ENCODE results near the gene PDGFRB. TPM values are rescaled to one million over a fixed set of nuclear protein-coding genes. Genes with fewer than 3 reads are reported as not detected.

Gene PDGFRB
- total and polyA plus RNA-seq, 2 of the 8 experiments (the other 6 are each of a cell fraction or from before 2014, with no cell fraction given) = 4.2 to 13.7 TPM

GRCh38 chr5:150064681-150065220 is 90.9 kb downstream of the PDGFRB start (continued):
- TF ChIP-seq CTCF (IDR thresholded peaks at IDR 0.05; ENCODE audit: control extremely low read depth in 1 of 3, insufficient read depth in 1 of 3, low read depth in 1 of 3, low read length in 3 of 3) (no peak), CHD1 (IDR thresholded peaks at IDR 0.05; ENCODE audit: low read depth, low read length) (no peak), POU5F1 (IDR thresholded peaks at IDR 0.05; ENCODE audit: low read depth, low read length) (no peak), GABPA (IDR thresholded peaks at IDR 0.05; ENCODE audit: borderline replicate concordance, insufficient read depth, low read length) (no peak), ASH2L (IDR thresholded peaks at IDR 0.05; ENCODE audit: low read length) (no peak)

Small RNA genes within 50 kb of the gene (small RNA-seq; reads per million reads assigned to genes)
- not detected for gene RF00019 (ENCODE audit: insufficient read depth)

Other genes with a start within 250 kb of the PDGFRB start
- gene PDE6A, start 211.1 kb downstream of the PDGFRB start, total RNA-seq (2021; fragmentation: NEBNext Ultra II Directional; extraction: Animal tissue kit (Norgen Biotek cat#: 25700)) = not detected in 2 replicates
- gene PDE6A, start 211.1 kb downstream of the PDGFRB start, polyA plus RNA-seq (2011; rRNA removed) = not detected in 2 replicates
- 10.9 and 11.4 TPM in 2 replicates for gene SLC26A2, start 195.1 kb downstream of the PDGFRB start, total RNA-seq (2021; fragmentation: NEBNext Ultra II Directional; extraction: Animal tissue kit (Norgen Biotek cat#: 25700))
- 2.2 and 3.7 TPM in 2 replicates for gene SLC26A2, start 195.1 kb downstream of the PDGFRB start, polyA plus RNA-seq (2011; rRNA removed)
- 1.2 and 1.3 TPM in 2 replicates for gene TIGD6, start 155.2 kb downstream of the PDGFRB start, total RNA-seq (2021; fragmentation: NEBNext Ultra II Directional; extraction: Animal tissue kit (Norgen Biotek cat#: 25700))
- 1.9 and 2.4 TPM in 2 replicates for gene TIGD6, start 155.2 kb downstream of the PDGFRB start, polyA plus RNA-seq (2011; rRNA removed)
- gene HMGXB3, start 155.1 kb downstream of the PDGFRB start, total RNA-seq (2021; fragmentation: NEBNext Ultra II Directional; extraction: Animal tissue kit (Norgen Biotek cat#: 25700)) = 27.5 and 28.0 TPM in 2 replicates
- gene HMGXB3, start 155.1 kb downstream of the PDGFRB start, polyA plus RNA-seq (2011; rRNA removed) = 26.8 and 28.8 TPM in 2 replicates
- gene CSF1R, start 69.3 kb downstream of the PDGFRB start, total RNA-seq (2021; fragmentation: NEBNext Ultra II Directional; extraction: Animal tissue kit (Norgen Biotek cat#: 25700)) = not detected in 2 replicates
- 0.12 TPM in 1 of 2 replicates, not detected in the other for gene CSF1R, start 69.3 kb downstream of the PDGFRB start, polyA plus RNA-seq (2011; rRNA removed)
- not detected in 2 replicates for gene CDX1, start 10.9 kb upstream of the PDGFRB start, total RNA-seq (2021; fragmentation: NEBNext Ultra II Directional; extraction: Animal tissue kit (Norgen Biotek cat#: 25700))
- 0.06 TPM in 1 of 2 replicates, not detected in the other for gene CDX1, start 10.9 kb upstream of the PDGFRB start, polyA plus RNA-seq (2011; rRNA removed)
- gene SLC6A7, start 34.2 kb upstream of the PDGFRB start, total RNA-seq (2021; fragmentation: NEBNext Ultra II Directional; extraction: Animal tissue kit (Norgen Biotek cat#: 25700)) = 0.07 TPM in 1 of 2 replicates, not detected in the other
- gene SLC6A7, start 34.2 kb upstream of the PDGFRB start, polyA plus RNA-seq (2011; rRNA removed) = 0.02 and 0.12 TPM in 2 replicates
- gene CAMK2A, start 133.9 kb upstream of the PDGFRB start, total RNA-seq (2021; fragmentation: NEBNext Ultra II Directional; extraction: Animal tissue kit (Norgen Biotek cat#: 25700)) = 0.23 and 0.28 TPM in 2 replicates
- 0.16 and 0.20 TPM in 2 replicates for gene CAMK2A, start 133.9 kb upstream of the PDGFRB start, polyA plus RNA-seq (2011; rRNA removed)
- 4.5 TPM in 2 replicates for gene ARSI, start 147.1 kb upstream of the PDGFRB start, total RNA-seq (2021; fragmentation: NEBNext Ultra II Directional; extraction: Animal tissue kit (Norgen Biotek cat#: 25700))
- 6.7 and 8.0 TPM in 2 replicates for gene ARSI, start 147.1 kb upstream of the PDGFRB start, polyA plus RNA-seq (2011; rRNA removed)
- gene TCOF1, start 201.9 kb upstream of the PDGFRB start, total RNA-seq (2021; fragmentation: NEBNext Ultra II Directional; extraction: Animal tissue kit (Norgen Biotek cat#: 25700)) = 158 and 170 TPM in 2 replicates
- 35.9 and 51.6 TPM in 2 replicates for gene TCOF1, start 201.9 kb upstream of the PDGFRB start, polyA plus RNA-seq (2011; rRNA removed)

Measured in H1 (cell line).